HG02884 (cell line): ENCODE results near the gene ADAMTS2.

Source experiments
- ATAC-seq: cut with Tn5 transposase; IDR thresholded peaks from one replicate; pipeline ENCODE4 v1.9.1; 2021; ENCODE audit warnings: mild to moderate bottlenecking, moderate library complexity; ENCODE audit not compliant: unreplicated experiment

ADAMTS2 gene

DNA sequence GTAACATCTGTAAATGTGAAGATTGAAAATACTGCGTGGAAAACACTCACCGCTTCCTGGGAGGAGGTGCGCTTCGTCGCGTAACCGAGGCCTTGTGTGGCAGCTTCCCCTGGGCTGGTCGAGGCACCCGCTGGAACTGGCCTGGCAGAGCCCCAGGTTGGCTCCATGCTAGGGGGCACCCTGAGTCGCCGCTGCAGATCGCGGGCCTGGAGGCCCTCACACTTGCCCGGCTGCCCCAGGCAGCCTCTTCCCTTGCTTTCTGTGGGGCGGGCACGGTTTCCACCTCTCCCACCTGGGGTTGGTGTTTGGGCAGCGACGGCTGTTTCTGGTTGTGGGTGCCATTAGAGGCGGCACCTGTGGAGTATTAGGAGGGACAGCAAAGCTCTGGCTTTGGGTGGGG, 284.2 kb downstream of the ADAMTS2 start:
- ATAC-seq: no peak
